GM18858 (cell line): ENCODE data around the gene DOCK1.

Experiments used
- ATAC-seq: cut with Tn5 transposase; IDR thresholded peaks from one replicate; pipeline ENCODE4 v1.9.1; 2021; ENCODE audit not compliant: unreplicated experiment

DOCK1 gene

GRCh38 chr10:127033216-127034033 is 128.2 kb downstream of the DOCK1 start:
- ATAC-seq = no peak

- ATAC-seq = no peak
Measured at GRCh38 chr10:127034034-127034633, 128.9 kb downstream of the DOCK1 start.

- ATAC-seq = no peak
Measured at GRCh38 chr10:127034790-127035189, 129.6 kb downstream of the DOCK1 start.

GRCh38 chr10:127035827-127036226 is 130.6 kb downstream of the DOCK1 start:
- ATAC-seq = no peak

GRCh38 chr10:127036987-127037386 is 131.8 kb downstream of the DOCK1 start:
- no peak for ATAC-seq

GRCh38 chr10:127039435-127039834 is 134.2 kb downstream of the DOCK1 start:
- no peak for ATAC-seq

GRCh38 chr10:127040756-127041155 is 135.5 kb downstream of the DOCK1 start:
- no peak for ATAC-seq

GRCh38 chr10:127041552-127041951 is 136.3 kb downstream of the DOCK1 start:
- no peak for ATAC-seq

- no peak for ATAC-seq
Measured at GRCh38 chr10:127043301-127043700, 138.1 kb downstream of the DOCK1 start.

- no peak for ATAC-seq
Measured at GRCh38 chr10:127044186-127044585, 139.0 kb downstream of the DOCK1 start.

GRCh38 chr10:127046975-127047877 is 142.0 kb downstream of the DOCK1 start:
- no peak for ATAC-seq

GRCh38 chr10:127047878-127048238 is 142.6 kb downstream of the DOCK1 start:
- no peak for ATAC-seq

GRCh38 chr10:127048630-127049029 is 143.4 kb downstream of the DOCK1 start:
- no peak for ATAC-seq

GRCh38 chr10:127052001-127052400 is 146.8 kb downstream of the DOCK1 start:
- ATAC-seq = no peak

GRCh38 chr10:127055263-127055662 is 150.0 kb downstream of the DOCK1 start:
- ATAC-seq = no peak

- no peak for ATAC-seq
Measured at GRCh38 chr10:127059314-127059713, 154.1 kb downstream of the DOCK1 start.

- no peak for ATAC-seq
Measured at GRCh38 chr10:127063762-127064161, 158.5 kb downstream of the DOCK1 start.

- ATAC-seq = no peak
Measured at GRCh38 chr10:127064474-127064873, 159.2 kb downstream of the DOCK1 start.

GRCh38 chr10:127067542-127068194 is 162.4 kb downstream of the DOCK1 start:
- ATAC-seq = no peak

GRCh38 chr10:127068485-127068884 is 163.3 kb downstream of the DOCK1 start:
- no peak for ATAC-seq

GRCh38 chr10:127069436-127069835 is 164.2 kb downstream of the DOCK1 start:
- no peak for ATAC-seq
